ENCODE measurements around the gene TOLLIP. TPM values are rescaled to one million over a fixed set of nuclear protein-coding genes. Genes with fewer than 3 reads are reported as not detected.

TOLLIP gene
- total and polyA plus RNA-seq, 2 of the 8 experiments (the other 6 are each of a cell fraction or from before 2014, with no cell fraction given): 23.7 to 34.7 TPM

- Histone ChIP-seq H2BK20ac (ENCODE audit: low read length) (no peak overlapping the region), H2AK5ac (ENCODE audit: low read depth, low read length) (no peak overlapping the region), H4K91ac (replicated peaks; ENCODE audit: insufficient read length, low read length) (no peak overlapping the region), H3K14ac (ENCODE audit: insufficient read length) (no peak overlapping the region), H4K8ac (ENCODE audit: extremely low read depth, insufficient read depth, low read length) (no peak overlapping the region), H3K23ac (ENCODE audit: insufficient read length) (no peak overlapping the region), H3K36me3 (ENCODE audit: control insufficient read depth in 2 of 4, insufficient read depth in 4 of 4, low read length in 3 of 4) (peaks cover 3 to 22% (median 12%) of the 10 kb centered on the region in 4 experiments; a peak in 6 of 8 replicates), H3K27me3 (replicated peaks in 1 of 4; ENCODE audit: control insufficient read depth in 3 of 4, extremely low read depth in 1 of 4, insufficient read depth in 3 of 4, low read length in 3 of 4) (no peaks in the 10 kb centered on the region), H2BK12ac (ENCODE audit: low read depth, low read length) (no peak overlapping the region), H4K20me1 (replicated peaks in 1 of 2; ENCODE audit: control insufficient read depth in 1 of 2, insufficient read depth in 2 of 2, low read length in 2 of 2) (peaks cover 0 to 16% of the 10 kb centered on the region in 2 experiments), H2BK5ac (ENCODE audit: low read depth, low read length) (no peak overlapping the region), H4K5ac (ENCODE audit: insufficient read length, low read depth, low read length) (no peak overlapping the region), H3K27ac (ENCODE audit: low read depth, low read length) (no peak overlapping the region), H3K9me3 (ENCODE audit: insufficient read depth in 2 of 2, low read depth in 1 of 2, low read length in 1 of 2) (no peaks in the 10 kb centered on the region), H3K56ac (replicated peaks; ENCODE audit: insufficient read length, low read depth, low read length) (no peak overlapping the region), H3K18ac (ENCODE audit: extremely low read depth, low read length) (no peak overlapping the region), H3K79me2 (ENCODE audit: control insufficient read depth in 1 of 2, insufficient read depth in 2 of 2, low read length in 2 of 2) (no peaks in the 10 kb centered on the region), H3K4me1 (replicated peaks in 1 of 4; ENCODE audit: control insufficient read depth in 3 of 4, insufficient read depth in 4 of 4, low read length in 3 of 4) (no peaks in the 10 kb centered on the region; a peak in 1 of 7 replicates), H3K4me3 (ENCODE audit: extremely low read depth in 1 of 4, insufficient read depth in 2 of 4, low read depth in 3 of 4, low read length in 4 of 4) (no peak overlapping the region), H2BK15ac (ENCODE audit: low read length) (no peak overlapping the region), H2AFZ (ENCODE audit: low read length) (no peak overlapping the region), H3K23me2 (ENCODE audit: low read depth, low read length) (no peaks in the 10 kb centered on the region), H3K4me2 (ENCODE audit: insufficient read depth in 1 of 2, low read depth in 2 of 2, low read length in 2 of 2) (no peak overlapping the region), H3K79me1 (ENCODE audit: low read depth, low read length) (peaks cover 6% of the 10 kb centered on the region; the same call in 1 of the 2 replicates), H3K9ac (replicated peaks in 1 of 4; ENCODE audit: extremely low read depth in 1 of 4, low read depth in 3 of 4, low read length in 3 of 4) (no peak overlapping the region), H3K4ac (replicated peaks; ENCODE audit: insufficient read length, low read depth, low read length) (no peak overlapping the region), H2BK120ac (replicated peaks; ENCODE audit: low read depth, low read length) (no peak overlapping the region)
- DNase-seq (ENCODE audit: low read depth in 1 of 2, low spot score in 2 of 2) (no peak), FAIRE-seq (no peak)
- ChIA-PET CTCF (ENCODE audit: partially characterized antibody) (interaction anchor here (1.0 kb wide), 1 partner anchor 19 kb away, joined by 3 read pairs; no protein-coding TSS in a partner anchor), POLR2A (ENCODE audit: partially characterized antibody) (no interaction called here)
- WGBS, 2 experiments (ENCODE audit: extremely low coverage in 1 of 2, insufficient coverage in 1 of 2, insufficient read length in 1 of 2, insufficient replicate concordance in 2 of 2, low coverage in 1 of 2, low lambda C conversion rate in 2 of 2, missing lambda C conversion rate in 1 of 2): 91% methylated on average over 33 of the region's 33 CpGs; no CpG with 5 or more reads in 1 of the 2 experiments
- TF ChIP-seq NRF1 (IDR thresholded peaks at IDR 0.05; ENCODE audit: low read depth, low read length): no peak
- no peak for TF ChIP-seq SIRT6 (IDR thresholded peaks at IDR 0.05; ENCODE audit: low read length)
- no peak for TF ChIP-seq PHF8 (conservative IDR thresholded peaks at IDR 0.05; ENCODE audit: low read depth, low read length)
- no peak for TF ChIP-seq JUND (IDR thresholded peaks at IDR 0.05; ENCODE audit: low read length)
- TF ChIP-seq E2F6 (IDR thresholded peaks at IDR 0.05): no peak
- no peak for TF ChIP-seq KDM4A (IDR thresholded peaks at IDR 0.05; ENCODE audit: low read depth, low read length, severe bottlenecking)
- TF ChIP-seq ASH2L (IDR thresholded peaks at IDR 0.05; ENCODE audit: low read length): no peak
- no peak for TF ChIP-seq BACH1 (IDR thresholded peaks at IDR 0.05; ENCODE audit: low read length)
- TF ChIP-seq RNF2 (IDR thresholded peaks at IDR 0.05; ENCODE audit: borderline replicate concordance, low read depth, low read length, missing control alignments, poor library complexity, severe bottlenecking): no peak
- no peak for TF ChIP-seq BRCA1 (IDR thresholded peaks at IDR 0.05; ENCODE audit: low read depth, low read length)
- TF ChIP-seq SRF (IDR thresholded peaks at IDR 0.05; ENCODE audit: low read depth, low read length): no peak
- TF ChIP-seq ZNF274 (IDR thresholded peaks at IDR 0.05; ENCODE audit: borderline replicate concordance, extremely low read depth, low read length): no peak
- no peak for TF ChIP-seq NANOG (IDR thresholded peaks at IDR 0.05; ENCODE audit: insufficient read depth, low read depth, low read length, poor library complexity, severe bottlenecking)
Measured at GRCh38 chr11:1281326-1281973, 28.0 kb downstream of the TOLLIP start.
